Measurements from ENCODE around the gene TRAPPC3.
"Not testable (repeated sequence)": the region's sequence is repeated elsewhere in the genome, so short reads cannot be mapped to it uniquely, and the experiment has no call there.

Gene TRAPPC3

GRCh38 chr1:36149237-36149972, at the start of gene TRAPPC3:
Gene TRAPPC3, minus strand, starts transcription at chr1:36149486. Its CDS starts 108 bp downstream, at chr1:36149378.
- TF ChIP-seq CTCF (IDR thresholded peaks at IDR 0.05; ENCODE audit: control insufficient read depth, extremely low read depth, insufficient read depth): peak; percentile 94
- peak within 1 kb of the TSS; percentile 91 for H3K4me3 ChIP-seq (ENCODE audit: low read depth, low read length)
- peak; percentile 99 for DNase-seq (ENCODE audit: low read depth)

GRCh38 chr1:36198641-36199040, 49.4 kb upstream of the TRAPPC3 start:
- DNase-seq (ENCODE audit: low read depth): no peak
- H3K4me3 ChIP-seq (ENCODE audit: low read depth, low read length): no peak overlapping the region
- TF ChIP-seq CTCF (IDR thresholded peaks at IDR 0.05; ENCODE audit: control insufficient read depth, extremely low read depth, insufficient read depth): no peak

GRCh38 chr1:36196805-36197204, 47.5 kb upstream of the TRAPPC3 start:
- DNase-seq (ENCODE audit: low read depth): not testable (repeated sequence)

DNA sequence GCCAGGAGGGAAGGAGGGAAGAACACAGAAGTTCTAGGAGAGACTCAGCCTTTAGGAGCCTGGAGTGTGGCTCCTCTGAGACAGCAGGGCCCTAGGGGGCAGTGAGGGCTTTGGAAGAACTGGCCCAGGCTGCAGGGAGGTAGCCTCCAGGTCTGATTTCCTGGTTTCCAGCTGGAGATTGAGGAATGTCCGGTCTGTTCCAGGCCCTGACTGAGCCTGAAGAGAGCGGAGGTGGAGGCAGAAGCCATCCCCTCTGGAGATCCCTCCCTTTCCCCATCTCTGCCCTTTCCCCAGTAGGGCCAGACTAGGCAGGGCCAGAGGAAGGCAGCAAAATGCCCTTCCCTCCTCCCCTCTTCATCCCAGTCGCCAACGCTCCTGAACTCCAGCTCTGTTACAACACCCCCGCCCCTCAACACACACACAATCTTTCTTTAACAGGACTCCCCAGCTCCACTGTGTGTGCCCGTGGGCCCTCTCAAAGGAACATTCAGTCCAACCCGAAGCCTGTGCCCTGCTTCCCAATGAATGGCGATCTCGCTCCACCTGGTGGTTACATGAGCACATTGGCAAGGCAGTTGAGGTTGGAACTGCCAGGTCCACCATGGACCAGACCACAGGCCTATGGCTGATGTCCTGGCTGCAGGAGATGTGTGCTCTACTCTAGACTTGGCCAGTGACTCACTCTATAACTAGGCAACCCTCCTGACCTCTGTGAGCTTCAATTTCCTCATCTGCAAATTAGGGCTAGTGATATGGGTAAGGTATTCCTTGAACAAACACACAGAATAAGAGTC, 38.7 kb upstream of the TRAPPC3 start:
- H3K4me3 ChIP-seq (ENCODE audit: low read depth, low read length): no peak overlapping the region
- peak; percentile 97 for TF ChIP-seq CTCF (IDR thresholded peaks at IDR 0.05; ENCODE audit: control insufficient read depth, extremely low read depth, insufficient read depth)
- DNase-seq (ENCODE audit: low read depth): peak; percentile 70

More at GRCh38 chr1:36196805-36197204, 47.5 kb upstream of the TRAPPC3 start:
- H3K4me3 ChIP-seq (ENCODE audit: low read depth, low read length): not testable (repeated sequence)

GRCh38 chr1:36183309-36183856, 34.1 kb upstream of the TRAPPC3 start:
- H3K4me3 ChIP-seq (ENCODE audit: low read depth, low read length): no peak overlapping the region
- TF ChIP-seq CTCF (IDR thresholded peaks at IDR 0.05; ENCODE audit: control insufficient read depth, extremely low read depth, insufficient read depth): no peak
- DNase-seq (ENCODE audit: low read depth): no peak

DNA sequence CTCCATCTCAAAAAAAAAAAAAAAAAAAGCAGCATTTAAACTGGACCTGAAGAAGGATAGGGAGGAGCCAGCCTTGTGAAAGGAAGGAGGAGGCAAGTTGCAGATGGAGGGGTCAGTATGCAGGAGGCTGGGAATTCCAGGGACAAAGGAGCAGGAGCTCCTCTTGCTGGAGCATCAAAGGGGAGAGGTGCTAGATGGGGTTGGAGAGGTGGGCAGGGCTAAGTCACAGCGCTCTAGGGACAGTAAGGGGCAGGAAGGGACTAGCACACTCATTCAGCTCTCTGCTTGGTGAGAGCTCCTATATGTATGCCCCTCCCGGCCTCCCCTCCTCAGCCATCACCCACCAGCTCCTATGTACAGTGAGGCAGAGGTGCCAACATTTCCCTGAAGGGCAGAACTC, 33.4 kb upstream of the TRAPPC3 start:
- DNase-seq (ENCODE audit: low read depth): no peak
- TF ChIP-seq CTCF (IDR thresholded peaks at IDR 0.05; ENCODE audit: control insufficient read depth, extremely low read depth, insufficient read depth): no peak
- H3K4me3 ChIP-seq (ENCODE audit: low read depth, low read length): no peak overlapping the region

DNA sequence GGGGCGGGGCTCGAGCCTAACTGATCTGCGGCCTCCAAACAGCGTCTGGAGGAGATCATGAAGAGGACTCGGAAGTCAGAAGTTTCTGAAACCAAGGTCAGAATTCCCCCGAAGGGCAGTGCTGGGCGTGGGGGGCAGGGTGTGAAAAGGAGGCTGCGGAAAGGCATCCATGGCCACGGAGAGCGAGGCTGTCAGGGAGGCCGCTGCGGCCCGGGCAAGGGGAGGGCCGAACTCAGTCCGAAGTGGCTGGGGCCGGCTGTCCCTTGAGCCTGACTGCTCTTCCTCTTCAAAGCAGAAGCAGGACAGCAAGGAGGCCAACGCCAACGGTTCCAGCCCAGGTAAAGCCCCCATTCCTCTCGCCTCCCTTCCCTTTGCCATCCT, 29.9 kb upstream of the TRAPPC3 start:
- no peak for DNase-seq (ENCODE audit: low read depth)
- H3K4me3 ChIP-seq (ENCODE audit: low read depth, low read length): no peak overlapping the region
- TF ChIP-seq CTCF (IDR thresholded peaks at IDR 0.05; ENCODE audit: control insufficient read depth, extremely low read depth, insufficient read depth): no peak
